PC-3 (cell line): Measurements from ENCODE around the gene PREX1.

Experiments used
- CTCF ChIP-seq: fragments of 300-600 bp; sonication (generic); conservative IDR thresholded peaks from 2 replicates; pipeline ENCODE4 v1.5.1; 2017; ENCODE audit warnings: antibody characterized with exemption, low read depth, mild to moderate bottlenecking, low read length
- EZH2 ChIP-seq: fragments of 300-600 bp; sonication (generic); IDR thresholded peaks from one replicate; pipeline ENCODE4 v1.6.1; 2017; ENCODE audit warnings: antibody characterized with exemption, mild to moderate bottlenecking, low read length; ENCODE audit not compliant: unreplicated experiment
- EZH2phosphoT487 ChIP-seq: fragments of 300-600 bp; sonication (generic); IDR thresholded peaks from 2 replicates; pipeline ENCODE4 v1.6.1; 2018; ENCODE audit warnings: mild to moderate bottlenecking, antibody characterized with exemption, low read length, borderline replicate concordance

GRCh38 chr20:48845721-48846306, 18.0 kb upstream of the PREX1 start:
- TF ChIP-seq CTCF: no peak
- TF ChIP-seq EZH2: no peak
- TF ChIP-seq EZH2phosphoT487: no peak
